GM12875 (cell line): Measurements from ENCODE around the gene CAMK1G.
A peak's percentile ranks its signal among the peaks of the same experiment; 100 is the strongest.

Source experiments
- H3K4me3 ChIP-seq: one replicate; pipeline ENCODE4 v1.5.1; 2011; ENCODE audit warnings: low read depth, low read length, control low read depth
- TF ChIP-seq, protein P1 (sequence below): IDR thresholded peaks from 2 replicates; pipeline ENCODE4 v1.5.1; 2011; ENCODE audit warnings: low read depth, mild to moderate bottlenecking, control low read depth, inconsistent platforms, low read length, moderate library complexity, borderline replicate concordance; ENCODE audit not compliant: insufficient read depth

Gene CAMK1G

DNA sequence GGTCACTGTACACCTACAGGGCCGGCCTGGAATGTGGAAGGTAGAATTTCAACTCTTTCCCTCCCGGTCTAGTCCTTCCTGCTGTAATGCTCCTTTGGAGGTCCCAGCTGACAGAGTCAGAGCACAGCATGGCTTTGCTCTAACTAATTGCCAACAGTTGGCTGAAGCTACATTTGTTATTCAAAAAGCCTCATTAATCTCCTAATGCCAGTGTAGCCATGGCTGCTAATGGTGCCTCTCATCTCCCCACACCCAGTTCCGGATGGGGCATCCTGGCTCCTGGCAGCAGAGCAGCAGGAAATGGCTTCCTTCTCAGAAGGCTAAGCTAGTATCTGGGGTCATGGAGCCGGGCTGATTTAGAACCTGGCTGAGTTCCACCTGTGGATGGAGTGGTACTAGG is 18.7 kb upstream of the CAMK1G start:
- H3K4me3 ChIP-seq = no peak overlapping the region
- TF ChIP-seq, protein P1, sequence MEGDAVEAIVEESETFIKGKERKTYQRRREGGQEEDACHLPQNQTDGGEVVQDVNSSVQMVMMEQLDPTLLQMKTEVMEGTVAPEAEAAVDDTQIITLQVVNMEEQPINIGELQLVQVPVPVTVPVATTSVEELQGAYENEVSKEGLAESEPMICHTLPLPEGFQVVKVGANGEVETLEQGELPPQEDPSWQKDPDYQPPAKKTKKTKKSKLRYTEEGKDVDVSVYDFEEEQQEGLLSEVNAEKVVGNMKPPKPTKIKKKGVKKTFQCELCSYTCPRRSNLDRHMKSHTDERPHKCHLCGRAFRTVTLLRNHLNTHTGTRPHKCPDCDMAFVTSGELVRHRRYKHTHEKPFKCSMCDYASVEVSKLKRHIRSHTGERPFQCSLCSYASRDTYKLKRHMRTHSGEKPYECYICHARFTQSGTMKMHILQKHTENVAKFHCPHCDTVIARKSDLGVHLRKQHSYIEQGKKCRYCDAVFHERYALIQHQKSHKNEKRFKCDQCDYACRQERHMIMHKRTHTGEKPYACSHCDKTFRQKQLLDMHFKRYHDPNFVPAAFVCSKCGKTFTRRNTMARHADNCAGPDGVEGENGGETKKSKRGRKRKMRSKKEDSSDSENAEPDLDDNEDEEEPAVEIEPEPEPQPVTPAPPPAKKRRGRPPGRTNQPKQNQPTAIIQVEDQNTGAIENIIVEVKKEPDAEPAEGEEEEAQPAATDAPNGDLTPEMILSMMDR = no peak

- no peak overlapping the region for H3K4me3 ChIP-seq
- TF ChIP-seq, protein P1 = peak; percentile 84
These were observed 17.5 kb upstream of the CAMK1G start for GRCh38 chr1:209565759-209566678.

DNA sequence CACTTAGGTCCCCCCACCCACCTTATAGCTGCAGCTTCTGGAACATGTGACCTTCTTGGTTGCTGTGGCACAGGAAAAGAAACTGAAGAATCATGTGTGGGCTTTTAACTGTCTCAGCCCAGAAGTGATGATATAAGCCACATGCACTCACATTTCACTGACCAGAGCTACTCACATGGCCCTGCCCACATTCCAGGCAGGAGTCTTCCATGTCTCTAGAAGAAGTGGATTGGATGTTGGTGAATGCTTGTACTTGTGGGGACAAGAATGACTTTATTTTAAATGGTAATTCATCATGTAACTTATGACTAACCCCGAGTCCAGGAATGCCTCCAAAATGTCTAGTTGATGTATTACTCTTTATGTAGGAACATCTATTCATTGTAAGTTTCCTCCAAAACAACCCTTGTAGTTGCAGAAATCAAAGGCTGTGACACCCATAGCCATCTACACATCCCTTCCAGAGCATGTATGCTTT is 15.8 kb upstream of the CAMK1G start:
- H3K4me3 ChIP-seq = no peak overlapping the region
- TF ChIP-seq, protein P1 = no peak

- TF ChIP-seq, protein P1 = peak; percentile 73
- no peak overlapping the region for H3K4me3 ChIP-seq
These were observed 13.9 kb upstream of the CAMK1G start for GRCh38 chr1:209569455-209570207.

GRCh38 chr1:209570743-209571142 is 12.8 kb upstream of the CAMK1G start:
- no peak overlapping the region for H3K4me3 ChIP-seq
- TF ChIP-seq, protein P1 = no peak

DNA sequence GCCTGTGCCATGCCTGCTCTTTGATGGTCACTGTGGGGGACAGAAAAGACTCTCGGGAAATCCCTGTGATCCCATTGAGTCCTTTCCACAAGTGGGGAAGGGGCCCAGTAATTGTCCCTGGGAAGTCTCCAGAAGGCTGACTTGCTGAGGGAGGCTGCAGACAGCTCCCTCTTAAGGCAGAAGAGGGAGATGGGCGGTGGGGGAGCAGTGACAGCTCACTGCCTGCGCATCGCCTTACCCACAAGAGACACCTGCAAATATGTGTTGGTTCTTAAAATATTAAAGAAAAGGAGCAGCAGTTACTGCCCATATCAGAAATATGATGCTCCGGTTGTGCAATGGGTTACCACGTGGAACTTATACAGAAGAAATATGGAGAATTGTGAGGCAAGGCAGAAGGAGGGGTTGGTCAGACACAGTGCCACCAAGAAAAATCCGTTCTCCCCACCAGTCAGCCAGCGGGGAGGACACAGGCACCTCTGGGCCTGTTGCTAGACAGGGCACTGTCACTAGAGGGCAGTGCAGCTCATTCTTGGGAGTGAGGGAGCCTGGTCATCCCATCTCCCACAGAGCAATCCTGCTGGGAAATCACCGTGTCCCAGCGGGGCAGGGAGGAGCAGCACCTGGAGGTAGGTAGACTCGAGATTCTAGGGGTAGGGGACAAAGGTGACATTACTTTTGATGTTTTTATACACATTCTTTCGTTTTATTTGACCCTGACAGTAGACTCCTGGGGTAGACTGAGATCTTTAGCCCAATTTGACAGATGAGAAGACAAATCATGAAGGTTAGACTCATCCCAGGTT is 6.9 kb upstream of the CAMK1G start:
- H3K4me3 ChIP-seq = no peak overlapping the region
- TF ChIP-seq, protein P1 = peak; percentile 89
